GM23338 (cell line): Measurements from ENCODE around the gene HS6ST2. TPM values are rescaled to one million over a fixed set of nuclear protein-coding genes. Genes with fewer than 3 reads are reported as not detected.

ENCODE experiments used
- ATAC-seq: fragments of 200-7000 bp; cut with Tn5 transposase; 3 replicates; pipeline ENCODE4 v1.9.1; 2020
- DNase-seq: peaks from one replicate; pipeline ENCODE4 v3.0.0-alpha.2; 2015; ENCODE audit warnings: low spot score
- H2AFZ ChIP-seq: fragments of 200-600 bp; sonication (generic); 2 replicates; pipeline ENCODE4 v1.8.0; 2016; ENCODE audit warnings: antibody characterized with exemption, mild to moderate bottlenecking, moderate library complexity
- H3F3A ChIP-seq: fragments of 200-600 bp; sonication (generic); replicated peaks from 2 replicates; pipeline ENCODE4 v1.8.0; 2017; ENCODE audit warnings: antibody characterized with exemption, mixed run types, low read depth
- H3K27ac ChIP-seq: fragments of 200-600 bp; sonication (generic); 2 replicates; pipeline ENCODE4 v1.6.1; 2016; ENCODE audit warnings: low read depth
- H3K27me3 ChIP-seq: fragments of 200-600 bp; sonication (generic); 2 replicates; pipeline ENCODE4 v1.8.0; 2016; ENCODE audit warnings: mild to moderate bottlenecking, mixed run types, moderate library complexity; ENCODE audit not compliant: insufficient read depth
- H3K36me3 ChIP-seq: fragments of 200-600 bp; sonication (generic); 2 replicates; pipeline ENCODE4 v1.8.0; 2016; ENCODE audit warnings: mild to moderate bottlenecking; ENCODE audit not compliant: insufficient read depth
- H3K4me1 ChIP-seq: fragments of 200-600 bp; sonication (generic); 2 replicates; pipeline ENCODE4 v1.8.0; 2016; ENCODE audit warnings: mild to moderate bottlenecking, moderate library complexity; ENCODE audit not compliant: insufficient read depth
- H3K4me2 ChIP-seq: fragments of 200-600 bp; sonication (generic); 2 replicates; pipeline ENCODE4 v1.7.1; 2017; ENCODE audit warnings: mixed run types
- H3K4me3 ChIP-seq: fragments of 200-600 bp; sonication (generic); 2 replicates; pipeline ENCODE4 v1.6.1; 2016; ENCODE audit warnings: mixed run types
- H3K79me2 ChIP-seq: fragments of 200-600 bp; sonication (generic); replicated peaks from 2 replicates; pipeline ENCODE4 v1.8.0; 2017; ENCODE audit warnings: mild to moderate bottlenecking; ENCODE audit not compliant: insufficient read depth
- H3K9me2 ChIP-seq: fragments of 200-600 bp; sonication (generic); 2 replicates; pipeline ENCODE4 v1.8.0; 2017; ENCODE audit not compliant: insufficient read depth
- H4K20me1 ChIP-seq: fragments of 200-600 bp; sonication (generic); replicated peaks from 2 replicates; pipeline ENCODE4 v1.8.0; 2017; ENCODE audit warnings: mild to moderate bottlenecking; ENCODE audit not compliant: insufficient read depth
- H3K27ac Mint-ChIP-seq: 2 replicates; pipeline ENCODE4 v1.8.0; 2020; ENCODE audit warnings: inconsistent platforms, mild to moderate bottlenecking, moderate library complexity, mixed read lengths
- H3K27me3 Mint-ChIP-seq: 3 replicates; pipeline ENCODE4 v1.8.0; 2022; ENCODE audit warnings: low read depth, mild to moderate bottlenecking, moderate library complexity, mixed read lengths, inconsistent platforms; ENCODE audit not compliant: insufficient read depth, poor library complexity
- H3K36me3 Mint-ChIP-seq: 3 replicates; pipeline ENCODE4 v1.8.0; 2021; ENCODE audit warnings: low read depth, mild to moderate bottlenecking, inconsistent platforms, moderate library complexity, mixed read lengths
- H3K4me1 Mint-ChIP-seq: 3 replicates; pipeline ENCODE4 v1.8.0; 2020; ENCODE audit warnings: mild to moderate bottlenecking, inconsistent platforms, mixed read lengths
- H3K4me3 Mint-ChIP-seq: 3 replicates; pipeline ENCODE4 v1.8.0; 2021; ENCODE audit warnings: moderate library complexity, mild to moderate bottlenecking, inconsistent platforms, mixed read lengths
- H3K9me3 Mint-ChIP-seq: 3 replicates; pipeline ENCODE4 v1.8.0; 2020; ENCODE audit warnings: moderate library complexity, mild to moderate bottlenecking, inconsistent platforms, mixed read lengths
- CREB1 ChIP-seq: fragments of 250-450 bp; sonication (Bioruptor Pico); IDR thresholded peaks from 2 replicates; pipeline ENCODE4 v1.5.0; 2020; ENCODE audit warnings: low read depth, mild to moderate bottlenecking, moderate library complexity
- EZH2 ChIP-seq: fragments of 200-600 bp; sonication (generic); IDR thresholded peaks from one replicate; pipeline ENCODE4 v1.8.0; 2017; ENCODE audit warnings: antibody characterized with exemption, mild to moderate bottlenecking, low read depth; ENCODE audit not compliant: unreplicated experiment
- NANOG ChIP-seq: IDR thresholded peaks from 2 replicates; pipeline ENCODE4 v1.6.1; 2016; ENCODE audit warnings: antibody characterized with exemption, borderline replicate concordance
- REST ChIP-seq: IDR thresholded peaks from one replicate; pipeline ENCODE4 v1.6.1; 2018; ENCODE audit warnings: antibody characterized with exemption; ENCODE audit not compliant: unreplicated experiment
- ZNF331 ChIP-seq: fragments of 250-450 bp; sonication (Bioruptor Pico); IDR thresholded peaks from 2 replicates; pipeline ENCODE4 v1.5.0; 2020; ENCODE audit warnings: low read depth, mild to moderate bottlenecking, moderate library complexity
- ZNF462 ChIP-seq: fragments of 250-450 bp; sonication (Bioruptor Pico); IDR thresholded peaks from 2 replicates; pipeline ENCODE4 v1.5.0; 2020; ENCODE audit warnings: mild to moderate bottlenecking, moderate library complexity
- polyA plus RNA-seq: library from polyadenylated mRNA; unstranded; fragments of >200 nt; fragmentation: Nextera tagmentation; extraction: Ambion mirVana; gene quantifications from 2 replicates; pipeline ENCODE4 v1.2.1, GENCODE V29; 2016
- total RNA-seq: library from RNA; depleted of rRNA; stranded (reverse); fragments of >200 nt; shearing (Covaris generic); gene quantifications from 2 replicates; pipeline ENCODE4 v1.2.3, GENCODE V29; 2014

Gene HS6ST2
- total and polyA plus RNA-seq, 2 experiments from 2014 or later = 0.82 to 4.8 TPM

GRCh38 chrX:132861076-132861475 is 97.4 kb downstream of the HS6ST2 start:
- DNase-seq (no peak), ATAC-seq (no peak)
- Histone ChIP-seq H3K4me3 (no peak overlapping the region), H3K36me3 (no peaks in the 10 kb centered on the region), H3K9me2 (no peaks in the 10 kb centered on the region), H2AFZ (no peak overlapping the region), H3F3A (no peaks in the 10 kb centered on the region), H3K27me3 (no peaks in the 10 kb centered on the region), H4K20me1 (no peaks in the 10 kb centered on the region), H3K4me2 (no peak overlapping the region), H3K79me2 (no peaks in the 10 kb centered on the region), H3K27ac (no peak overlapping the region), H3K4me1 (no peaks in the 10 kb centered on the region)
- H3K9me3 Mint-ChIP-seq = peaks cover 11% of the 10 kb centered on the region
- TF ChIP-seq REST = no peak
- no peak for TF ChIP-seq NANOG
- TF ChIP-seq CREB1 (CRISPR knock-in tag) = no peak
- TF ChIP-seq ZNF462 = no peak
- TF ChIP-seq ZNF331 (CRISPR knock-in tag) = no peak
- no peak for TF ChIP-seq EZH2
- H3K27me3 Mint-ChIP-seq = no peaks in the 10 kb centered on the region
- peaks cover 11% of the 10 kb centered on the region; the same call in 2 of the 3 replicates for H3K36me3 Mint-ChIP-seq
- H3K4me1 Mint-ChIP-seq = no peaks in the 10 kb centered on the region
- H3K4me3 Mint-ChIP-seq = no peak overlapping the region
- H3K27ac Mint-ChIP-seq = no peak overlapping the region
